Caco-2 (cell line): ENCODE measurements around the gene MPPED2. TPM values are rescaled to one million over a fixed set of nuclear protein-coding genes. Genes with fewer than 3 reads are reported as not detected.

Experiments used
- BruUV-seq: library from RNA; stranded (reverse); fragments of 400-500 nt; replicated peaks from 2 replicates; lab custom pipeline; 2021; lab: Mats Ljungman, UMichigan
- CTCF ChIA-PET: fragments of 300-600 bp; sonication (Branson Sonifier 250); formaldehyde crosslinking; loops from one replicate; lab custom pipeline; 2022; ENCODE audit warnings: antibody characterized with exemption; lab: Charles Lee
- POLR2A ChIA-PET: fragments of 300-600 bp; sonication (Branson Sonifier 250); formaldehyde crosslinking; loops from one replicate; lab custom pipeline; 2022; ENCODE audit warnings: antibody characterized with exemption; lab: Charles Lee
- DNase-seq, 2 experiments: peaks; one replicate each; pipeline versions ENCODE4 v3.0.0 to v3.0.0-alpha.2; 2020 to 2022
- H3K27me3 ChIP-seq: replicated peaks from 2 replicates; pipeline ENCODE4 v1.6.0; 2011; ENCODE audit warnings: low read length; ENCODE audit not compliant: control insufficient read depth, insufficient read depth
- H3K36me3 ChIP-seq: 2 replicates; pipeline ENCODE4 v1.5.1; 2011; ENCODE audit warnings: low read length; ENCODE audit not compliant: control insufficient read depth, insufficient read depth
- H3K4me1 ChIP-seq: fragments of 250-450 bp; sonication (Bioruptor Pico); 2 replicates; pipeline ENCODE4 v1.5.1; 2020; ENCODE audit warnings: mild to moderate bottlenecking
- H3K4me3 ChIP-seq: 2 replicates; pipeline ENCODE4 v1.5.1; 2011; ENCODE audit warnings: low read depth, mild to moderate bottlenecking, control low read depth, low read length
- H3K9me3 ChIP-seq: fragments of 250-450 bp; sonication (Bioruptor Pico); 2 replicates; pipeline ENCODE4 v1.5.1; 2020; ENCODE audit warnings: mild to moderate bottlenecking, moderate library complexity
- H3K27ac Mint-ChIP-seq: one replicate; pipeline ENCODE4 v1.8.0; 2022; ENCODE audit warnings: mixed read lengths; ENCODE audit not compliant: unreplicated experiment
- H3K27me3 Mint-ChIP-seq: one replicate; pipeline ENCODE4 v1.8.0; 2022; ENCODE audit warnings: mixed read lengths; ENCODE audit not compliant: insufficient read depth, unreplicated experiment
- H3K36me3 Mint-ChIP-seq: one replicate; pipeline ENCODE4 v1.8.0; 2022; ENCODE audit warnings: mild to moderate bottlenecking, mixed read lengths; ENCODE audit not compliant: insufficient read depth, unreplicated experiment
- H3K4me1 Mint-ChIP-seq: one replicate; pipeline ENCODE4 v1.8.0; 2022; ENCODE audit warnings: low read depth, mixed read lengths; ENCODE audit not compliant: unreplicated experiment
- H3K4me3 Mint-ChIP-seq: one replicate; pipeline ENCODE4 v1.8.0; 2022; ENCODE audit warnings: mild to moderate bottlenecking, moderate library complexity, mixed read lengths; ENCODE audit not compliant: unreplicated experiment
- H3K9me3 Mint-ChIP-seq: one replicate; pipeline ENCODE4 v1.8.0; 2022; ENCODE audit warnings: mixed read lengths; ENCODE audit not compliant: unreplicated experiment
- CTCF ChIP-seq, 2 experiments: fragments of 200-600 bp in 1 of 2; IDR thresholded peaks; 1 replicate in 1 of 2; 2 replicates in 1 of 2; pipeline versions ENCODE4 v1.5.1 to v1.8.0; 2011 to 2022; ENCODE audit warnings: antibody characterized with exemption in 1 of 2, control low read depth in 1 of 2, inconsistent platforms in 1 of 2, low read depth in 1 of 2, low read length in 1 of 2, mild to moderate bottlenecking in 1 of 2, moderate library complexity in 1 of 2; ENCODE audit not compliant: insufficient read depth in 1 of 2, severe bottlenecking in 1 of 2, unreplicated experiment in 1 of 2
- intact Hi-C: fragments of 100-400 bp; cut with micrococcal nuclease; formaldehyde crosslinking; loops from one replicate; pipeline ENCODE4 v1.10.0; 2022; ENCODE audit not compliant: unreplicated experiment
- total RNA-seq: library from RNA; stranded (reverse); gene quantifications from 2 replicates; pipeline ENCODE4 v1.2.3, GENCODE V29; 2022

Gene MPPED2
- total RNA-seq, 1 experiment from 2014 or later, result not detected

- H3K36me3 ChIP-seq, result no peaks in the 10 kb centered on the region
- H3K27me3 ChIP-seq, result no peaks in the 10 kb centered on the region
- no TSS peak for BruUV-seq
- ChIA-PET POLR2A (no interaction called here), CTCF (no interaction called here)
- Mint-ChIP-seq H3K27ac (no peak overlapping the region), H3K36me3 (no peaks in the 10 kb centered on the region), H3K27me3 (peaks cover 5% of the 10 kb centered on the region), H3K4me1 (no peaks in the 10 kb centered on the region), H3K9me3 (no peaks in the 10 kb centered on the region), H3K4me3 (no peak overlapping the region)
- no peak for TF ChIP-seq CTCF (IDR thresholded peaks at IDR 0.05; ENCODE audit: insufficient read depth in 1 of 2, low read depth in 1 of 2, low read length in 1 of 2, severe bottlenecking in 1 of 2, unreplicated experiment in 1 of 2)
- DNase-seq, result no peak
- no peaks in the 10 kb centered on the region for H3K4me1 ChIP-seq
- H3K4me3 ChIP-seq, result no peak overlapping the region
- no peaks in the 10 kb centered on the region for H3K9me3 ChIP-seq
- intact Hi-C loops, result no loop called here
Measured at GRCh38 chr11:30631148-30631547, 45.0 kb upstream of the MPPED2 start.

- no peaks in the 10 kb centered on the region for H3K9me3 ChIP-seq
- intact Hi-C loops, result no loop called here
Measured at GRCh38 chr11:30619767-30620166, 33.6 kb upstream of the MPPED2 start.

GRCh38 chr11:30617762-30618161, 31.6 kb upstream of the MPPED2 start:
- H3K4me1 ChIP-seq, result no peaks in the 10 kb centered on the region
- H3K36me3 ChIP-seq, result no peaks in the 10 kb centered on the region
- no peak for TF ChIP-seq CTCF (IDR thresholded peaks at IDR 0.05; ENCODE audit: insufficient read depth in 1 of 2, low read depth in 1 of 2, low read length in 1 of 2, severe bottlenecking in 1 of 2, unreplicated experiment in 1 of 2)
- ChIA-PET CTCF (no interaction called here), POLR2A (no interaction called here)
- intact Hi-C loops, result no loop called here
- Mint-ChIP-seq H3K4me3 (no peak overlapping the region), H3K9me3 (no peaks in the 10 kb centered on the region), H3K4me1 (no peaks in the 10 kb centered on the region), H3K36me3 (no peaks in the 10 kb centered on the region), H3K27ac (no peak overlapping the region), H3K27me3 (peaks cover 3% of the 10 kb centered on the region)
- no peaks in the 10 kb centered on the region for H3K9me3 ChIP-seq
- no peak overlapping the region for H3K4me3 ChIP-seq
- H3K27me3 ChIP-seq, result no peaks in the 10 kb centered on the region
- BruUV-seq, result no TSS peak
- no peak for DNase-seq

More at GRCh38 chr11:30619767-30620166, 33.6 kb upstream of the MPPED2 start:
- no peaks in the 10 kb centered on the region for H3K36me3 Mint-ChIP-seq
- POLR2A ChIA-PET, result no interaction called here
- no TSS peak for BruUV-seq
- Histone ChIP-seq H3K4me3 (no peak overlapping the region), H3K36me3 (no peaks in the 10 kb centered on the region), H3K27me3 (no peaks in the 10 kb centered on the region), H3K4me1 (no peaks in the 10 kb centered on the region)
- no peak overlapping the region for H3K27ac Mint-ChIP-seq
- no peak overlapping the region for H3K4me3 Mint-ChIP-seq
- no peak for TF ChIP-seq CTCF (IDR thresholded peaks at IDR 0.05; ENCODE audit: insufficient read depth in 1 of 2, low read depth in 1 of 2, low read length in 1 of 2, severe bottlenecking in 1 of 2, unreplicated experiment in 1 of 2)
- no peaks in the 10 kb centered on the region for H3K9me3 Mint-ChIP-seq
- H3K4me1 Mint-ChIP-seq, result no peaks in the 10 kb centered on the region
- H3K27me3 Mint-ChIP-seq, result peaks cover 9% of the 10 kb centered on the region
- no peak for DNase-seq
- CTCF ChIA-PET, result no interaction called here
